ENCODE results near the gene EVI2A. TPM values are rescaled to one million over a fixed set of nuclear protein-coding genes. Genes with fewer than 3 reads are reported as not detected.

EVI2A gene
- total and polyA plus RNA-seq, 5 experiments from 2014 or later = 44.3 to 119 (median 57.0) TPM

DNA sequence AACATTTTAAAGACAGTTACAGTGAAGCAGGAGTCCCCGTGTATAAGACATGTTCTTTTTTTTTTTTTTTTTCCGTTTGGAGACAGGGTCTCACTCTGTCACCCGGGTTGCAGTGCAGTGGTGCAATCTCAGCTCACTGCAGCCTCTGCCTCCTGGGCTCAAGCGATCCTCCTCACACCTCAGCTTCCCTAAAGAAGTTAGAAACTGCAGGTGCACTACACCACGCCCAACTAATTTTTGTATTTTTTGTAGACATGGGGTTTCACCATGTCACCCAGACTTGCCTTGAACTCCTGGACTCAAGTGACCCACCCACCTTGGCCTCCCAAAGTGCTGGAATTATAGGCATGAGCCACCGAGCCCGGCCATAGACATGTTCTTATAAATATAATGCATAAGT is 10.5 kb downstream of the EVI2A start:
- DNase-seq (peak in 1 of 10 donors; percentile 13), ATAC-seq (peak; percentile 18 to 30)
- Mint-ChIP-seq H3K4me1 (peaks cover 15 to 67% (median 55%) of the 10 kb centered on the region in 4 donors), H3K4me3 (peak overlapping the region; percentile 79 to 98 (median 94)), H3K9me3 (no peaks in the 10 kb centered on the region), H3K27ac (peak overlapping the region; percentile 94 to 99 (median 98)), H3K36me3 (peaks cover under 1 to 11% (median 5%) of the 10 kb centered on the region in 3 donors), H3K27me3 (no peaks in the 10 kb centered on the region)
- POLR2A ChIA-PET = interaction anchor here (0.5 to 5.0 kb wide), 9 partner anchors 9 to 1019 kb away, joined by 3 to 90 read pairs (median 5); partner anchors contain the start of gene EVI2A

- ATAC-seq (peak; percentile 69 to 85), DNase-seq (peak; percentile 47 to 92 (median 82))
- H3K27me3 Mint-ChIP-seq = no peaks in the 10 kb centered on the region
- peak overlapping the region; percentile 79 to 98 (median 94) for H3K4me3 Mint-ChIP-seq
- H3K9me3 Mint-ChIP-seq = peaks cover 0 to 2% (median 0%) of the 10 kb centered on the region in 9 donors
- H3K36me3 Mint-ChIP-seq = peaks cover 6 to 17% (median 11%) of the 10 kb centered on the region in 3 donors
- peak overlapping the region; percentile 94 to 99 (median 98) for H3K27ac Mint-ChIP-seq
- POLR2A ChIA-PET = interaction anchor here (0.5 to 5.0 kb wide), 10 partner anchors 8 to 570 kb away, joined by 3 to 90 read pairs (median 4); partner anchors contain the start of gene EVI2A
- peaks cover 17 to 68% (median 56%) of the 10 kb centered on the region in 4 donors for H3K4me1 Mint-ChIP-seq
These were observed 11.2 kb downstream of the EVI2A start for GRCh38 chr17:31310260-31310659.

DNA sequence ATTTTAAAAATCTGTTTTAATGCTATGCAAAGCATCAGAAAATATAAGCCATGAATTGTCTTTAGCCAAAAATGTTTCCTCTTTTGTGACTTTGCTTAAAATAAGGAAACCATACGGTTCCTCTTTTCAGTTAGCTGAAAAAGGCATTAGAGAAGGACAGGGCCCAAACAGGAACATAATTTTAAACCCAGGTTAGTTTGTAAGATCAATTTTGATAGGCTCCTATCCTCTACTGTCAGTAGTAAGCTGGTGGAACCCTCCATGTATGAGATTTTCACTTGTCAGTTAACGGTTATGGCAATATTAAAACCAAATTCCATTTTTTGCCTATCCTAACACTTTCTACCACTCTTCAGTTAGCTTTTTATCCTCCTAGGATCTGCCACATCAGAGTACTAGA is 11.9 kb downstream of the EVI2A start:
- Mint-ChIP-seq H3K9me3 (peaks cover 0 to 9% (median 4%) of the 10 kb centered on the region in 9 donors), H3K4me1 (peaks cover 19 to 69% (median 59%) of the 10 kb centered on the region in 4 donors), H3K27ac (peak overlapping the region; percentile 94 to 99 (median 98)), H3K4me3 (peak overlapping the region; percentile 79 to 98 (median 94)), H3K27me3 (no peaks in the 10 kb centered on the region), H3K36me3 (peaks cover 12 to 24% (median 18%) of the 10 kb centered on the region in 3 donors)
- ATAC-seq (peak in 1 of 2 donors; percentile 26), DNase-seq (peak in 3 of 10 donors; percentile 47 to 52 (median 48))
- POLR2A ChIA-PET = interaction anchor here (0.9 to 5.0 kb wide), 3 partner anchors 11 to 93 kb away, joined by 3 to 90 read pairs (median 5); partner anchors contain the start of gene EVI2A

DNA sequence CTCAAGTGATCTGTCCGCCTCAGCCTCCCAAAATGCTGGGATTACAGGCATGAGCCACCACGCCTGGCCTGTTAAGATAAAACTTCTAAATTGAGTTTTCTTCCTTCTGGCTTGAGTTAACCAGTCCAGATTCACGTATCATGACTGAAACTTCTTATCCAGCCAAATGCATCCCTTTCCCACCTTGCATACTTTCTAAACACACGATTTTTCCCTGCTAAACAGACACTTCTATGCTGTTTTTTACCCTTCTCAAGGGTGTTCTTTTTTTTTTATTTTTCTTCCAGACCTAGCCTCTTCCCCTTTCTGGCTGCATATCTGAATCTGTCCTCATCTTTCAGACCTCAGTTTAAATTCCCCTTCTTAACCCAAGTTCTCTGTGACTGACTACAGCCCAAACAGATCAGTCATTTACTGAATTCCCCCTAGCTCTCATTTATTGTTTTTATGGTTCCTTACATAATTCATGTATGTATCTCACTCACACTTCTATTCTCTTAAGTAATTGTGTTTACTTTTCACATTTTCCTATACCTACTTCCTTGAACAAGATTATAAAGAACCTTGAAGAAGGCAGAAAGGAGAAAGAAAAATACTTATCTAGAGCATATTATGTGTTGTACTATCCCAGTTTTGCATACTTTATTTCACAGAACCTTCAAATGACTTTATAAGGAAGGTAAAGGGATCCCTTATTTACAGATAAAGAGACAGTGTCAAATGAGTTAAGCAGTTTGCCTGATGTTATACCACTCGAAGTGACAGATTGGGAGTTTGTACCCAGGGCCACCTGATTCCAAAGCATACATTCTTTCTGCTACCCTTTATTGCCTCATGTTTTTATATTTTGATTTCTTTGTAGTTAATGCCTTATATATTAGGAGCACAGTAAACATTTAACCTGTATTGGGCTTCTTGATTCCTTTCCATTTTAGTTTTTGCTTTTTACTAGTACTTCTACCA is 12.8 kb downstream of the EVI2A start:
- POLR2A ChIA-PET = interaction anchor here (0.7 to 5.0 kb wide), 4 partner anchors 12 to 22 kb away, joined by 3 to 90 read pairs (median 4); partner anchors contain the start of gene EVI2A
- DNase-seq (no peak), ATAC-seq (peak; percentile 11 to 31)
- H3K9me3 Mint-ChIP-seq = peaks cover 0 to 17% (median 4%) of the 10 kb centered on the region in 9 donors
- peak overlapping the region; percentile 94 to 99 (median 98) for H3K27ac Mint-ChIP-seq
- H3K36me3 Mint-ChIP-seq = peaks cover 21 to 33% (median 26%) of the 10 kb centered on the region in 3 donors
- H3K4me3 Mint-ChIP-seq = peak overlapping the region; percentile 79 to 98 (median 94)
- H3K27me3 Mint-ChIP-seq = no peaks in the 10 kb centered on the region
- H3K4me1 Mint-ChIP-seq = peaks cover 21 to 71% (median 62%) of the 10 kb centered on the region in 4 donors

DNA sequence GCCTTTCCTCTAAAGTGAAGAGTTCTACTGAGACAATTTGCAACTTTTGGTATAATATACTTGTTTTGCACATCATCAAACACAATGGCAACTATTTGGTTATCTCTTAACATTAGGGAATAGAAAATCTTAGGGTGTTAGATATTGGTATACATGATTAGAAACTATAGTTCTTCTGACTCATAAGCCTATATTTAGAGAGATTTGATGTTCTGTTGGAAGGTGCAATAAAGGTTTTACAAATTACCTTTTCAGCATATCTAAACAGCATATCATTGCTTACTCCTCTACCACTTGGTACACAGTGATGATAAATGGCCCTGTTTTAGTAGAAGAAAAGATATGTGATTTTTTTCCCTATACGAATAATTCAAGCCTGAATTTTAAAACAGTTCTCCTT is 13.8 kb downstream of the EVI2A start:
- POLR2A ChIA-PET = interaction anchor here (0.6 to 2.5 kb wide), 5 partner anchors 9 to 347 kb away, joined by 3 to 10 read pairs (median 6); partner anchors contain the start of gene EVI2A
- peak overlapping the region; percentile 79 to 98 (median 94) for H3K4me3 Mint-ChIP-seq

DNA sequence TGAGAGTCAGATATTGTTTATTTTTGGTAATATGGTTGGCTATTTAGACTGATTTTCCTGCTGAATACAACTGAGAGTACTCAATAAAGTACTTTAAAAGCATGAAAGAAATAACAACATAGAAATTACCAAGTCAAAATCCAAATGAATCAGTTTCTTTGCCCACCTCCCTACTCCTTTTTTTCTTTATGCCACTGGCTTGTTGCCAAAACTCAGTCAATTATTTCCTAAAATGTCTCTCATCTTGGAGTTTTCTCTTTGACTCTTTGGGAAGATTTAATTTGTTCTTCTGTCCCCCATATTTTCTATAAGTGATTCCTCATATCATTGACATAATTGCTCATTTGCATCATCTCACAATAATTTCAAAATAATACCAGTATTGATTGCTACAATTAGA is 21.8 kb downstream of the EVI2A start:
- DNase-seq (no peak), ATAC-seq (no peak)
- Mint-ChIP-seq H3K27me3 (no peaks in the 10 kb centered on the region), H3K36me3 (peaks cover 17 to 23% (median 22%) of the 10 kb centered on the region in 3 donors), H3K9me3 (peaks cover 0 to 9% (median 2%) of the 10 kb centered on the region in 9 donors), H3K4me3 (no peak overlapping the region), H3K4me1 (peaks cover 6 to 51% (median 42%) of the 10 kb centered on the region in 4 donors), H3K27ac (peak overlapping the region in 5 of 10 donors; percentile 4 to 74 (median 63))
- POLR2A ChIA-PET = no interaction called here

More for the DNA sequence above, 13.8 kb downstream of the EVI2A start:
- no peaks in the 10 kb centered on the region for H3K27me3 Mint-ChIP-seq
- peak overlapping the region; percentile 94 to 99 (median 98) for H3K27ac Mint-ChIP-seq
- DNase-seq (no peak), ATAC-seq (no peak)
- H3K4me1 Mint-ChIP-seq = peaks cover 21 to 81% (median 67%) of the 10 kb centered on the region in 4 donors
- H3K36me3 Mint-ChIP-seq = peaks cover 26 to 43% (median 36%) of the 10 kb centered on the region in 3 donors
- H3K9me3 Mint-ChIP-seq = peaks cover 0 to 17% (median 5%) of the 10 kb centered on the region in 9 donors

GRCh38 chr17:31297090-31297489 is 24.3 kb downstream of the EVI2A start, which contains the start of gene OMG:
Gene OMG (minus strand): TSS chr17:31297239. CDS start chr17:31296331, 908 bp downstream.
- Mint-ChIP-seq H3K27me3 (no peaks in the 10 kb centered on the region), H3K27ac (no peak within 1 kb of the TSS), H3K4me1 (peaks cover 4 to 30% (median 27%) of the 10 kb centered on the region in 4 donors), H3K4me3 (no peak within 1 kb of the TSS), H3K36me3 (no peaks in the 10 kb centered on the region), H3K9me3 (no peaks in the 10 kb centered on the region)
- POLR2A ChIA-PET = no interaction called here
- no peak for ATAC-seq
- no peak for DNase-seq

DNA sequence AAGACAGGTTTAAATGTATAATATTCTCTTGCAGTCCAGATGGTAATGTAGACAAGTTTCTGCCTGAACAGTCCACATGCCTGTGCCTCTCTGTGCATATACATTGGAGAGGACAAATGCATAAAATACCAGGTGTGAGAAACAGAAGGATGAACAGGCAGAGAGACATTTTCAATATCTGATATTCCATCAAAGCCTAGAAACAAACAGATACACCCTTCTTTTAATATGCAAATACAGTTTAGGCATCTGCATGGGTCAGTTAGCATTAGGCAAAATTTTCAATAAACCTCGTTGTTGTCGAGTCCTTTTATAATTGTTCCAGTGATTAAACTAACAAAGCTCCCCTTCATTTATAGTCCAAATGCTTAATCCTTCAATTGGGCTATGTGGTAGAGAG is 25.3 kb downstream of the EVI2A start:
- POLR2A ChIA-PET = no interaction called here
- Mint-ChIP-seq H3K27ac (no peak overlapping the region), H3K4me1 (peaks cover 4 to 23% (median 18%) of the 10 kb centered on the region in 4 donors), H3K27me3 (no peaks in the 10 kb centered on the region), H3K4me3 (no peak overlapping the region), H3K9me3 (no peaks in the 10 kb centered on the region), H3K36me3 (no peaks in the 10 kb centered on the region)
- no peak for ATAC-seq
- no peak for DNase-seq

DNA sequence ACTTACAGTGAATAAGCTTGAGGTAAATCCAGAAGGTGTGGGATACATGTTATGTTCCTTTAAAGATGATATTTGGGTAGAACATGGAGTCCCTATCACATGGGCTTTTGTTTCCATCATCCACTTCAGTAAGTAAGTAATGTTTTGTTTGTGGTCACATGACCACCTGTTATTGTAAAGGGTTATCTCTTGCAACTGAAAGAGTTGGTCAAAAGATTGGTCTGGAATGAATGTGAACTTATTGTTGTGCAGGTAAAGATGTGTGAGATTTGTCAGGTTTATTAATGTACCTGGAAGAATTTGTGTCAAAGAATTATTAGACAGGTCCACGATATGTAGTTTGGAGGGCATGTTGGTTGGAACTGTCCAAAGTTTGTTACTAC is 25.9 kb downstream of the EVI2A start:
- Mint-ChIP-seq H3K27me3 (no peaks in the 10 kb centered on the region), H3K4me1 (peaks cover 3 to 19% (median 13%) of the 10 kb centered on the region in 4 donors), H3K27ac (no peak overlapping the region), H3K36me3 (no peaks in the 10 kb centered on the region), H3K9me3 (no peaks in the 10 kb centered on the region), H3K4me3 (no peak overlapping the region)
- ATAC-seq (no peak), DNase-seq (no peak)
- POLR2A ChIA-PET = interaction anchor here (1.3 kb wide), 1 partner anchor 15 kb away, joined by 3 read pairs; no protein-coding TSS in a partner anchor

DNA sequence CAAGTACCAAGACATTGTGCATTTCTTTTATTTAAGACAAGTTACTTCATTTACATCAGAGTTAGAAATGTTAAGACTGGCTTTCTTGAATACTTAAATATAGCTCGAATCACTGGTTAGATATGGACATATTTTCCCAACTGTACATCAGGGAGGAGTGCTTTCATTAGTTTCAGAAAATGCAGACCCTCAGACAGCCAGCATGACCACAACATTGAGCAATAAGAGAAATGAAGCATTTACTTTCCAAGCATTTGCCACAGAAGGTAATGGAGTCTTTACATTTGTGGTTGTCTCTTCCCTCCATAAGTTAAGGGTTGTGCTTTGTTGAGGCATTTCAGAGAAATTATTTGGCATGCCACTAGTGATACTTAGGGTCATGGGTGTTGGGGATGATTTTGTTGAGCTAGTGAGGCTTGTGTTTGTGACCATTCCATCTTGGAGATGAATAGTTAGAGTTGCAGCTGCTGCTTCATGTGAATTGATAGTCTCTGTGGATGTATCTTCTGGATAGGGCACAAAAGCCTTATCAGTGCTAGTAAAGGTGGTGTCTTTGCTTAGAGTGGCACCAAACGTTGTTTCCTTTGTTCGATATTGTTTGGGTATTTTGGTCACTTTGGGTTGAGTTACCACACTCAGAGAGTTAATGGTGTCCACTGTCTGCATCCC is 26.5 kb downstream of the EVI2A start:
- Mint-ChIP-seq H3K27ac (no peak overlapping the region), H3K4me1 (peaks cover 7 to 19% (median 16%) of the 10 kb centered on the region in 4 donors), H3K4me3 (no peak overlapping the region), H3K27me3 (no peaks in the 10 kb centered on the region), H3K9me3 (no peaks in the 10 kb centered on the region), H3K36me3 (no peaks in the 10 kb centered on the region)
- no peak for ATAC-seq
- POLR2A ChIA-PET = interaction anchor here (1.3 kb wide), 1 partner anchor 15 kb away, joined by 3 read pairs; no protein-coding TSS in a partner anchor
- no peak for DNase-seq

DNA sequence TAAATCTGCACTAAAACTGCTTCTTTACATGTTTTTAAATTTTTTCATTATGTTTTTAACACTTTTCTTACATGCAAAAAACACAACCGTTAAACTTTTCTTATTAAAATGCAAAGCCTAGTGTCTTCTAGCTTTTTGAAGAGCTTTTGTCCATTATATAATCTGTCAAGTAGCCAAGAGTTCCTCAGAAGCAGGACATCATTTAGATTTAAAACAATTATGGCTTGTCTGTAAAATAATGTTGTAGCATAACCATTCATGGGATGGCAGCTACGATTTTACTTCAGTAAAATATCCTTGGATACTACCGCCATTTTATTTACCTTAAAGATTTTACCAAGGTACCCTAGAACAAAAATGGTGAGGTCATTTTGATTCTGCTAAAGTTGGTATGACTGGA is 27.2 kb downstream of the EVI2A start:
- peaks cover 5 to 19% (median 11%) of the 10 kb centered on the region in 4 donors for H3K4me1 Mint-ChIP-seq
- no peaks in the 10 kb centered on the region for H3K36me3 Mint-ChIP-seq
- H3K4me3 Mint-ChIP-seq = no peak overlapping the region
- no peak overlapping the region for H3K27ac Mint-ChIP-seq
- H3K27me3 Mint-ChIP-seq = no peaks in the 10 kb centered on the region
- DNase-seq (no peak), ATAC-seq (no peak)
- no peaks in the 10 kb centered on the region for H3K9me3 Mint-ChIP-seq
- POLR2A ChIA-PET = no interaction called here

GRCh38 chr17:31293581-31293980 is 27.8 kb downstream of the EVI2A start:
- Mint-ChIP-seq H3K4me3 (no peak overlapping the region), H3K9me3 (no peaks in the 10 kb centered on the region), H3K27me3 (no peaks in the 10 kb centered on the region), H3K36me3 (no peaks in the 10 kb centered on the region), H3K27ac (no peak overlapping the region), H3K4me1 (peaks cover 5 to 22% (median 16%) of the 10 kb centered on the region in 4 donors)
- POLR2A ChIA-PET = no interaction called here
- ATAC-seq (no peak), DNase-seq (no peak)

Measured in naive thymus-derived CD8-positive, alpha-beta T cell (primary cell).